HG02885 (cell line): ENCODE results near the gene TAF4B.
"Not testable (repeated sequence)": the region's sequence is repeated elsewhere in the genome, so short reads cannot be mapped to it uniquely, and the experiment has no call there.

Experiments
- ATAC-seq: cut with Tn5 transposase; IDR thresholded peaks from one replicate; pipeline ENCODE4 v1.9.1; 2021; ENCODE audit warnings: mild to moderate bottlenecking; ENCODE audit not compliant: unreplicated experiment, poor library complexity

Gene TAF4B

DNA sequence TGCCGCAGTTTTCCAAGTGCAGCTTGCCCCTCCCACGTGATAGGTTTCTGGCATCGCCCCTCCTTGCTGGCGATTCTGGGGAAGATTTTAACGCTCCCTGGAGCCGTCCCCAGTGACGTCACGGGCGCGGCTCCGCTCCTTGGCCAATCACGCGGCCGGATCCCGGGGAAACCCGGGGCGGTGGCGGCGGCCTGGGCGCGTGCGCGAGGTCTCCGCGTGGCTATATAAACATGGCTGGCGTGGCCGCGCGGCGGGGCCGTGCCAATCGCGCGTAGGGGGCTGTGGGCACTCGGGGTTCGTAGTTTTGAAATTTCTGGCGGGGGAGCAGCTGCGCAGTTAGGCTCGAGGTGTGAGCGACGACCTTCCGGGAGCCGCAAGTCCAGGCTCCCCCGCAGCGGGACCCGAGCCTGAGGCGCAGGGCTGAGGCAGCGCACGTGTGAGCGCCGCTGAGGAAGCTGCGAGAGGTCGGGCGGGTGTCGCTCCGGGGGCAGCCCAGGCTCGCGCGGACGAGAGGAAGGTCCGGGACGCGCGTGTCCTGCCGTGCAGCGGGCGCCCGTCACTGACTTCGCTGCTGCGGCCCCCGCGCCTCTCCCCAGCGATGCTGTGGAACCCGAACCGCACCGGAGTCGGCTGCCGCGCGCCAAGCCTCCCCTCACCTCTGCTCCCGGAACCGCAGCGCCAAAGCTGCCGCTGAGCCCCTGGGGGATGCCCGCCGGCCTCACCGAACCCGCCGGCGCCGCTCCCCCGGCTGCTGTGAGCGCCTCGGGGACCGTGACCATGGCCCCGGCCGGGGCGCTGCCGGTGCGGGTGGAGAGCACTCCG, at the start of gene TAF4B:
Gene TAF4B (plus strand): TSS at position 217 of the 822 bp plus-strand sequence. CDS start 489 bp downstream, at position 706.
- ATAC-seq = peak; percentile 82

DNA sequence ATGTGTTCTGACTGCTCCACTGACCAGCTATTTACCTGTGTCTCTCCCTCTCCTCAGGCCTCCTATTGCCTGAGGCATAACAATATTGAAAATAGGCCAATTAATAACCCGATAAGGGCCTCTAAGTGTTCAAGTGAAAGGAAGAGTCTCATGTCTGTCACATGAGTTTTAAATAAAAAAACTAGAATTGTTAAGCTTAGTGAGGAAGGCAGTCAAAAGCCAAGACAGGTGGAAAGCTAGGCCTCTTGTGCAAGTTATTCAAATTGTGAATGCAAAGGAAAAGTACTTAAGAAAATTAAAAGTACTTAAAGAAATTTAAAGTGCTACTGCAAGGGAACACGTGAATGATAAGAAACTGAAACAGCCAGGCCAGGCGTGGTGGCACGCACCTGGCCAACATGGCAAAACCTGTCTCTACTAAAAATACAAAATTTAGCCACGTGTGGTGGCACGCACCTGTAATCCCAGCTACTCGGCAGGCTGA, 44.9 kb upstream of the TAF4B start:
- peak; percentile 54 for ATAC-seq

GRCh38 chr18:26183395-26184112, 42.7 kb upstream of the TAF4B start:
- no peak for ATAC-seq

DNA sequence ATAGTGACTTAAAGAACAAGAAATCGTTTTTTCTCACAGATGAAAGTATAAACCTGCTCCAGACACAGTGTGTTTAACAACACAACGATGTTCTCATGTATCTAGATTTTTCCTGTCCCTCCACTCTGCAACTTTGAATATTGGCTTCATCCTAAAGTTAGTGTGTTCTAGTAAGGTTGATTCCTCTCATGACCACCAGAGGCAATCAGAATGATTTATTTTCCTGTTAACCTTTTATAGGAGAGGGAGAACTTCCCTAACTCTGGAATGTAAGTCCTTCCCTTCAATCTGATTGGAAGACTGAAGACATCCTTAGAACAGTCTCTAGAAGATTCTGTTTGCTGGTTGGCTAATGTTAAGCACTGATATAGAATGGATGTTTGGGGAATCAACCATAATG, 41.0 kb upstream of the TAF4B start:
- no peak for ATAC-seq

GRCh38 chr18:26190506-26190905, 35.7 kb upstream of the TAF4B start:
- ATAC-seq = peak; percentile 92

DNA sequence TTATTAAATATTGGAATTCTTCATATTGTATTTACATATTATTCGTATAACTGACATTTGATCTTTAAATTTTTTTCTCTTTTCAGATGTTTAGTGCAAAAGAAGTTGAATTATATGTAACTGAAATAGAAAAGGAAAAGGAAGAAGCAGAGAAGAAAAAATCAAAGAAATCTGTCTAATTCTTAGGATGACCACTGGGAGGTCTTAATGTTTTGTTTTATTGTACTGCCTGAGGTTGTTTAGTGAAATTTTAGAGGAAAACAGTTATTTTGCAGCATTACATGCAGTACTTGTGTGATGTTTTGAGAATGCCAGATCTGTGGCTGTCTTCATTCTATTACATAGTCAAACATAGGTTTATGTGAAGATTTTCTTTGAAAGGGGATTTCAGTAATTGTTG, 34.0 kb upstream of the TAF4B start:
- ATAC-seq = no peak

DNA sequence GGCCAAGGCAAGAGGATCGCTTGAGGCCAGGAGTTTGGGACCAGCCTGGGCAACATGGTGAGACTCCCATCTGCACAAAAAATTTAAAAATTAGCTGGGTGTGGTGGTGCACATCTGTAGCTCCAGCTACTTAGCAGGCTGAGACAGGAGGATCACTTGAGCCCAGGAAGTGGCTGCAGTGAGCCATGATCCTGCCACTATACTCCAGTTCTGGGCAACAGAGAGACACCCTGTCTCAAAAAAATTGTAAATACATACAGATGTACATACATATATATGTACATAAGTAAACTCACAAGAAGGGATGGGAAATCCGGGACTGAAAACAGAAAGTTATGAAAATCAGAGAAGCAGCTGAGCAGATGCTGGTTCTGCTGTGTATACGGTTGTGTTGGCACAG, 29.6 kb upstream of the TAF4B start:
- no peak for ATAC-seq

DNA sequence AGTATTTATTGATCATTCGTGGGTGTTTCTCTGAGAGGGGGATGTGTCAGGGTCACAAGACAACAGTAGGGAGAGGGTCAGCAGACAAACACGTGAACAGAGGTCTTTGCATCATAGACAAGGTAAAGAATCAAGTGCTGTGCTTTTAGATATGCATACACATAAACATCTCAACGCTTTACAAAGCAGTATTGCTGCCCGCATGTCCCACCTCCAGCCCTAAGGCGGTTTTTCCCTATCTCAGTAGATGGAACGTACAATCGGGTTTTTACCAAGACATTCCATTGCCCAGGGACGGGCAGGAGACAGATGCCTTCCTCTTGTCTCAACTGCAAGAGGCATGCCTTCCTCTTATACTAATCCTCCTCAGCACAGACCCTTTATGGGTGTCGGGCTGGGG, 24.2 kb upstream of the TAF4B start:
- ATAC-seq = not testable (repeated sequence)

DNA sequence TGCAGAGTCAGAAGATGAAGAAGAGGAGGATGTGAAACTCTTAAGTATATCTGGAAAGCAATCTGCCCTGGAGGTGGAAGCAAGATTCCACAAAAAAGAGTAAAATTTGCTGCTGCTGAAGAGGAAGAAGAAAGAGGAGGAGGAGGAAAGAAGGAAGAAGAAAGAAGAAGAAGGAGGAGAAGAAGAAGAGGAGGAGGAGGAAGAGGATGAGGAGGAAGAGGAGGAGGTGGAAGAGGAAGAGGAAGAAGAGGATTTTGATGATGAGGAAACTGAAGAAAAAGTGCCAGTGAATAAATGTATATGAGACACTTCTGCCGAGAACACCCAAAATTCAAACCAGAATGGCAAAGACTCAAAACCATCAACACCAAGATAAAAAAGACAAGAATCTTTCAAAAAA, 20.9 kb upstream of the TAF4B start:
- ATAC-seq = no peak

GRCh38 chr18:26206488-26206887, 19.8 kb upstream of the TAF4B start:
- ATAC-seq = no peak

GRCh38 chr18:26207937-26208336, 18.3 kb upstream of the TAF4B start:
- no peak for ATAC-seq

- ATAC-seq = no peak
Measured at GRCh38 chr18:26208977-26209376, 17.3 kb upstream of the TAF4B start.

- ATAC-seq = no peak
Measured at GRCh38 chr18:26210147-26210546, 16.1 kb upstream of the TAF4B start.

DNA sequence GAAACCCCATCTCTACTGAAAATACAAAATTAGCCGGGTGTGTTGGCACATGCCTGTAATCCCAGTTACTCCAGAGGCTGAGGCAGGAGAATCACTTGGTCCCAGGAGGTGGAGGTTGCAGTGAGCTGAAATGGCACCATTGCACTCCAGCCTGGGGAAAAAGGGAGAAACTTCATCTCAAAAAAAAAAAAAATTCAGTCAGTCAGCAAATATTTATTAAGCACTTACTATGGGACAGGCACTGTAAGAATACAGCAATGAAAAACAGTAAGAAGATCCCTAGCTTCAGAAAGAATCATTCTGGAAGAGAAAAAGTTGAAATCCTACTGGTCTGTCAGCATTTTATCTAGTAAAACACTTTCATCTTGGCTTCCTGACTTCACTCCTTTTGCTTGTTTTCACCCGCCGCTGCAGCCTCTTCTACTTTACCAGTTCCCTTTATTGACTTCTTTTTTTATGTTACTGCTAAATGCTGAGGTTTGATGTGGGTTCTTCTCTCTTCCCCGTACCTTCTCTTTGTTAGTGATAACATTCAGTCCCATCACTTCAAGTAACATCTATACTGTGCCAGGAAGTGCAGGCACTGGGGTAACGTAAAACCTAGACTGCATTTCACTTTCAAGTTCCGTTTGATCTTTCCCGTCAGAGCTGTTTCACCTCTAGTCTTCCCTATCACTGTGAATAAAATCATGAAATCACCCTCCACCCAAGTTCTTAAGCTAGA, 10.8 kb upstream of the TAF4B start:
- peak; percentile 97 for ATAC-seq

GRCh38 chr18:26225022-26225693, 1.1 kb upstream of the TAF4B start:
- no peak for ATAC-seq

- ATAC-seq = no peak
Measured at GRCh38 chr18:26225915-26226228, 373 bp upstream of the TAF4B start.

GRCh38 chr18:26227051-26227670, 916 bp downstream of the TAF4B start:
- no peak for ATAC-seq

GRCh38 chr18:26228562-26229260, 2.5 kb downstream of the TAF4B start:
- ATAC-seq = no peak

- no peak for ATAC-seq
Measured at GRCh38 chr18:26230497-26230896, 4.3 kb downstream of the TAF4B start.
